HL-60 (cell line): ENCODE results near the gene EBF4.

Experiments
- DNase-seq, 2 experiments: peaks; one replicate each; pipeline ENCODE4 v3.0.0-alpha.2; 2010 to 2020; ENCODE audit warnings: low read depth in 1 of 2, low spot score in 1 of 2
- H3K27ac ChIP-seq: fragments of 250-450 bp; sonication (Bioruptor Pico); replicated peaks from 2 replicates; pipeline ENCODE4 v1.5.1; 2020; ENCODE audit warnings: mild to moderate bottlenecking, moderate library complexity
- H3K27me3 ChIP-seq: fragments of 250-450 bp; sonication (Bioruptor Pico); 2 replicates; pipeline ENCODE4 v1.5.1; 2021; ENCODE audit warnings: mild to moderate bottlenecking, moderate library complexity; ENCODE audit not compliant: insufficient read depth, poor library complexity, severe bottlenecking
- H3K4me3 ChIP-seq: replicated peaks from 2 replicates; pipeline ENCODE4 v1.5.1; 2011; ENCODE audit warnings: mild to moderate bottlenecking, control low read depth, low read length; ENCODE audit not compliant: insufficient read depth
- GABPA ChIP-seq: IDR thresholded peaks from 2 replicates; pipeline ENCODE4 v1.6.1; 2012; ENCODE audit warnings: low read depth
- POLR2AphosphoS5 ChIP-seq: IDR thresholded peaks from 2 replicates; pipeline ENCODE4 v1.6.1; 2012; ENCODE audit warnings: low read depth
- REST ChIP-seq: IDR thresholded peaks from 2 replicates; pipeline ENCODE4 v1.6.1; 2012; ENCODE audit warnings: low read depth; ENCODE audit not compliant: insufficient replicate concordance
- SPI1 ChIP-seq: IDR thresholded peaks from 2 replicates; pipeline ENCODE4 v1.6.1; 2012; ENCODE audit warnings: low read depth, mild to moderate bottlenecking, borderline replicate concordance
- TF ChIP-seq, protein P1 (sequence below): IDR thresholded peaks from one replicate; pipeline ENCODE4 v1.5.1; 2011; ENCODE audit warnings: low read length, control low read depth, inconsistent platforms; ENCODE audit not compliant: insufficient read depth

The EBF4 gene

GRCh38 chr20:2658414-2659354, 33.9 kb upstream of the EBF4 start:
- peak in 1 of 2 experiments; percentile 63 for DNase-seq
- H3K27ac ChIP-seq: no peak overlapping the region
- TF ChIP-seq, protein P1, sequence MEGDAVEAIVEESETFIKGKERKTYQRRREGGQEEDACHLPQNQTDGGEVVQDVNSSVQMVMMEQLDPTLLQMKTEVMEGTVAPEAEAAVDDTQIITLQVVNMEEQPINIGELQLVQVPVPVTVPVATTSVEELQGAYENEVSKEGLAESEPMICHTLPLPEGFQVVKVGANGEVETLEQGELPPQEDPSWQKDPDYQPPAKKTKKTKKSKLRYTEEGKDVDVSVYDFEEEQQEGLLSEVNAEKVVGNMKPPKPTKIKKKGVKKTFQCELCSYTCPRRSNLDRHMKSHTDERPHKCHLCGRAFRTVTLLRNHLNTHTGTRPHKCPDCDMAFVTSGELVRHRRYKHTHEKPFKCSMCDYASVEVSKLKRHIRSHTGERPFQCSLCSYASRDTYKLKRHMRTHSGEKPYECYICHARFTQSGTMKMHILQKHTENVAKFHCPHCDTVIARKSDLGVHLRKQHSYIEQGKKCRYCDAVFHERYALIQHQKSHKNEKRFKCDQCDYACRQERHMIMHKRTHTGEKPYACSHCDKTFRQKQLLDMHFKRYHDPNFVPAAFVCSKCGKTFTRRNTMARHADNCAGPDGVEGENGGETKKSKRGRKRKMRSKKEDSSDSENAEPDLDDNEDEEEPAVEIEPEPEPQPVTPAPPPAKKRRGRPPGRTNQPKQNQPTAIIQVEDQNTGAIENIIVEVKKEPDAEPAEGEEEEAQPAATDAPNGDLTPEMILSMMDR: no peak
- no peak for TF ChIP-seq GABPA
- no peak for TF ChIP-seq REST
- peak; percentile 96 for TF ChIP-seq POLR2AphosphoS5
- TF ChIP-seq SPI1: no peak

DNA sequence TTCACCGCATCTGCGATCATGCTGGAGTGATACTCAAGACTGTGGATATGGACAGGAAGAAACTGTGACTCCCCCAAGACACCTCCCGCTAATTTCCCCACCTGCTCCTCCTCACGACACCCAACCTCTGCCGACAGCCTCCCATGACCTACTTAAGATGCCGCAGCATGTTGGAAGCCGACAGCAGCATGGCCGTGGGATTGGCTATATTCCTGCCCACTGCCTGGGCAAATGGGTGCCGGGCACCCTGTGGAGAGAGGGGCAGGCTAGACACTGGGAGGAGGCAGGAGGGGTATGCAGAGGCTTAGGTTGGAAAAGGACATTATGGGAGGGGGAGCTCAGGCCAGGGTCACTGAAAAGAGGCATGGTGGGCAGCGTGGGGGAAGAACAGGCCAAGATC, 33.0 kb upstream of the EBF4 start:
- Histone ChIP-seq H3K27ac (no peak overlapping the region), H3K4me3 (no peak overlapping the region), H3K27me3 (no peaks in the 10 kb centered on the region)
- TF ChIP-seq, protein P1: no peak
- TF ChIP-seq SPI1 (no peak), REST (no peak), POLR2AphosphoS5 (no peak), GABPA (no peak)
- no peak for DNase-seq

More at GRCh38 chr20:2658414-2659354, 33.9 kb upstream of the EBF4 start:
- H3K27me3 ChIP-seq: no peaks in the 10 kb centered on the region
- H3K4me3 ChIP-seq: no peak overlapping the region

GRCh38 chr20:2663364-2663886, 29.2 kb upstream of the EBF4 start:
- Histone ChIP-seq H3K27me3 (no peaks in the 10 kb centered on the region), H3K4me3 (peak overlapping the region; percentile 100), H3K27ac (peak overlapping the region; percentile 85)
- no peak for TF ChIP-seq POLR2AphosphoS5
- TF ChIP-seq REST: no peak
- TF ChIP-seq, protein P1: no peak
- no peak for TF ChIP-seq SPI1
- TF ChIP-seq GABPA: no peak
- DNase-seq: no peak
